HepG2 (cell line): Measurements from ENCODE around the gene TMEM135. TPM values are rescaled to one million over a fixed set of nuclear protein-coding genes. Genes with fewer than 3 reads are reported as not detected.
"Not testable (repeated sequence)": the region's sequence is repeated elsewhere in the genome, so short reads cannot be mapped to it uniquely, and the experiment has no call there.

Experiments
- ATAC-seq: fragments of 200-7000 bp; cut with Tn5 transposase; 3 replicates; pipeline ENCODE4 v1.9.1; 2020; ENCODE audit warnings: mild to moderate bottlenecking, moderate library complexity
- BruUV-seq: library from RNA; stranded (reverse); fragments of 400-500 nt; replicated peaks from 2 replicates; lab custom pipeline; 2021; lab: Mats Ljungman, UMichigan
- CTCF ChIA-PET: fragments of 300-600 bp; formaldehyde crosslinking; extraction: SDS; loops from one replicate; lab custom pipeline; 2021; ENCODE audit warnings: low total read pairs, inconsistent platforms, low intra/inter-chr PET ratio; lab: Yijun Ruan, JAX
- POLR2A ChIA-PET: fragments of 350-600 bp; sonication (Branson Sonifier 250); formaldehyde crosslinking; loops from one replicate; lab custom pipeline; 2020; ENCODE audit warnings: antibody characterized with exemption, inconsistent platforms; lab: Yijun Ruan, JAX
- DNase-seq: peaks from one replicate; pipeline ENCODE4 v3.0.0-alpha.2; 2015; ENCODE audit warnings: low spot score
- FAIRE-seq: peaks from 3 replicates; lab custom pipeline; 2011; peaks lifted over from hg19 to GRCh38; lab: Jason Lieb, UNC
- H2AFZ ChIP-seq: one replicate; pipeline ENCODE4 v1.6.1; 2011; ENCODE audit warnings: low read length, inconsistent platforms
- H3K27ac ChIP-seq: fragments of 300-600 bp; 3 replicates; pipeline ENCODE4 v1.8.0; 2011; ENCODE audit warnings: mixed run types, mild to moderate bottlenecking, mixed read lengths, low read length, inconsistent platforms; ENCODE audit not compliant: insufficient read depth; ENCODE audit errors: extremely low read length
- H3K27me3 ChIP-seq, 2 experiments: fragments of 200-600 bp in 1 of 2; 2 replicates in 1 of 2; 3 replicates in 1 of 2; pipeline versions ENCODE4 v1.6.0 to v1.8.0; 2011; ENCODE audit warnings: low read length in 2 of 2, mild to moderate bottlenecking in 2 of 2, moderate library complexity in 2 of 2, inconsistent platforms in 1 of 2; ENCODE audit not compliant: insufficient read depth in 2 of 2, control insufficient read depth in 1 of 2
- H3K36me3 ChIP-seq, 2 experiments: fragments of 200-600 bp in 1 of 2; replicated peaks in 1 of 2; 2 replicates in 1 of 2; 3 replicates in 1 of 2; pipeline versions ENCODE4 v1.5.1 to v1.8.0; 2011; ENCODE audit warnings: low read length in 2 of 2, inconsistent platforms in 1 of 2; ENCODE audit not compliant: insufficient read depth in 2 of 2, control insufficient read depth in 1 of 2
- H3K4me1 ChIP-seq: 2 replicates; pipeline ENCODE4 v1.5.1; 2012; ENCODE audit warnings: low read length, inconsistent platforms; ENCODE audit not compliant: insufficient read depth
- H3K4me2 ChIP-seq: 2 replicates; pipeline ENCODE4 v1.6.0; 2011; ENCODE audit warnings: low read depth, low read length, inconsistent platforms
- H3K4me3 ChIP-seq, 3 experiments: fragments of 200-600 bp in 1 of 3; sonication (generic), shearing (Covaris generic) in 1 of 3; replicated peaks in 1 of 3; 2 replicates each; pipeline ENCODE4 v1.5.1; 2011 to 2016; ENCODE audit warnings: low read length in 3 of 3, inconsistent platforms in 2 of 3, low read depth in 2 of 3, mild to moderate bottlenecking in 2 of 3, control low read depth in 1 of 3, mixed read lengths in 1 of 3; ENCODE audit not compliant: insufficient read depth in 1 of 3
- H3K79me2 ChIP-seq: one replicate; pipeline ENCODE4 v1.6.1; 2011; ENCODE audit warnings: low read length, inconsistent platforms; ENCODE audit not compliant: insufficient read depth
- H3K9ac ChIP-seq: 2 replicates; pipeline ENCODE4 v1.6.0; 2011; ENCODE audit warnings: mild to moderate bottlenecking, low read depth, low read length, inconsistent platforms; ENCODE audit not compliant: insufficient read depth
- H3K9me3 ChIP-seq: 2 replicates; pipeline ENCODE4 v1.5.1; 2012; ENCODE audit warnings: mild to moderate bottlenecking, low read length
- H4K20me1 ChIP-seq: 2 replicates; pipeline ENCODE4 v1.6.0; 2011; ENCODE audit warnings: inconsistent platforms, mild to moderate bottlenecking, low read length, moderate library complexity; ENCODE audit not compliant: insufficient read depth
- ELF4 ChIP-seq: sonication (generic); formaldehyde crosslinking; IDR thresholded peaks from 2 replicates; pipeline ENCODE4 v1.5.0; 2020; ENCODE audit warnings: missing genetic modification reagents, mild to moderate bottlenecking, moderate library complexity, borderline replicate concordance
- TAF15 ChIP-seq: fragments of 200-400 bp; formaldehyde crosslinking; IDR thresholded peaks from one replicate; pipeline ENCODE4 v1.6.1; 2018; ENCODE audit warnings: mild to moderate bottlenecking, low read depth, low read length; ENCODE audit not compliant: poor library complexity, severe bottlenecking
- THAP11 ChIP-seq: IDR thresholded peaks from 2 replicates; pipeline ENCODE4 v1.6.1; 2016; ENCODE audit warnings: missing biosample characterization, missing genetic modification reagents
- ZFP90 ChIP-seq: sonication (generic); formaldehyde crosslinking; IDR thresholded peaks from 2 replicates; pipeline ENCODE4 v1.8.0; 2022; ENCODE audit warnings: missing genetic modification reagents, mild to moderate bottlenecking, inconsistent platforms, borderline replicate concordance
- ZNF143 ChIP-seq: sonication (generic); formaldehyde crosslinking; IDR thresholded peaks from 2 replicates; pipeline ENCODE4 v1.4.0; 2020; ENCODE audit warnings: missing genetic modification reagents
- ZNF639 ChIP-seq: conservative IDR thresholded peaks from 2 replicates; pipeline ENCODE4 v1.6.1; 2018; ENCODE audit warnings: missing genetic modification reagents
- WGBS: methylation state at CpG from one replicate; pipeline ENCODE4 v1.1.6; 2017; ENCODE audit warnings: low lambda C conversion rate; 5-methylcytosine and 5-hydroxymethylcytosine counted together
- in situ Hi-C: cut with HindIII; loops from 2 replicates; pipeline ENCODE4 v1.10.0; 2017; ENCODE audit warnings: low pct_unique_long_range_greater_than_20kb; ENCODE audit not compliant: extremely low pct_ligation_motif_present
- intact Hi-C: fragments of 100-400 bp; cut with micrococcal nuclease; formaldehyde crosslinking; loops from one replicate; pipeline ENCODE4 v1.10.0; 2022; ENCODE audit not compliant: unreplicated experiment
- polyA plus RNA-seq, 8 experiments: library from polyadenylated mRNA; depleted of rRNA in 3 of 8; stranded (reverse) in 7 of 8; unstranded in 1 of 8; fragments of >200 nt; fragmentation: Illumina TruSeq in 4 of 8; extraction: Trizol in 4 of 8; gene quantifications; 2 replicates each; pipeline versions ENCODE4 v1.2.1 to v1.2.3, GENCODE V29; 2011 to 2016; ENCODE audit warnings: low read depth in 4 of 8, missing spikeins in 1 of 8, mixed read lengths in 1 of 8; ENCODE audit not compliant: insufficient read depth in 1 of 8
- total RNA-seq, 5 experiments: library from RNA; depleted of rRNA; stranded (reverse); fragments of >200 nt; fragmentation: Illumina TruSeq; extraction: Trizol; gene quantifications; 2 replicates each; pipeline ENCODE4 v1.2.3, GENCODE V29; 2016; ENCODE audit warnings: low read depth in 1 of 5
- TF ChIP-seq, protein P1 (sequence below): sonication (generic); formaldehyde crosslinking; IDR thresholded peaks from 2 replicates; pipeline ENCODE4 v1.4.0; 2020; ENCODE audit warnings: mild to moderate bottlenecking, missing genetic modification reagents, borderline replicate concordance
- TF ChIP-seq, protein P2 (sequence below): sonication (generic); formaldehyde crosslinking; IDR thresholded peaks from 2 replicates; pipeline ENCODE4 v1.4.0; 2020; ENCODE audit warnings: mild to moderate bottlenecking, missing genetic modification reagents
- TF ChIP-seq, protein P3 (sequence below): sonication (generic); formaldehyde crosslinking; IDR thresholded peaks from 2 replicates; pipeline ENCODE4 v1.8.1; 2023; ENCODE audit warnings: mild to moderate bottlenecking, inconsistent platforms, moderate library complexity, missing genetic modification reagents, borderline replicate concordance

Gene TMEM135
- total and polyA plus RNA-seq, 2 of the 13 experiments (the other 11 are each of a cell fraction or from before 2014, with no cell fraction given) = 36.6 to 88.9 TPM

GRCh38 chr11:87026415-87026814, 11.3 kb upstream of the TMEM135 start:
- WGBS = 100% methylated on average over 1 of the region's 1 CpG
- H4K20me1 ChIP-seq, BruUV-seq, ATAC-seq, in situ Hi-C loops, H3K9me3 ChIP-seq, H2AFZ ChIP-seq, H3K9ac ChIP-seq, H3K36me3 ChIP-seq, intact Hi-C loops, H3K27ac ChIP-seq, H3K79me2 ChIP-seq, H3K27me3 ChIP-seq, H3K4me2 ChIP-seq, DNase-seq, CTCF ChIA-PET, FAIRE-seq, H3K4me3 ChIP-seq: not testable (repeated sequence)
- POLR2A ChIA-PET = interaction anchor here (1.3 to 1.4 kb wide), 2 partner anchors 11 to 85 kb away, joined by 3 read pairs; partner anchors contain the start of gene TMEM135
- H3K4me1 ChIP-seq = peaks cover 47% of the 10 kb centered on the region
- TF ChIP-seq ZFP90 (CRISPR knock-in tag) = peak; percentile 94

DNA sequence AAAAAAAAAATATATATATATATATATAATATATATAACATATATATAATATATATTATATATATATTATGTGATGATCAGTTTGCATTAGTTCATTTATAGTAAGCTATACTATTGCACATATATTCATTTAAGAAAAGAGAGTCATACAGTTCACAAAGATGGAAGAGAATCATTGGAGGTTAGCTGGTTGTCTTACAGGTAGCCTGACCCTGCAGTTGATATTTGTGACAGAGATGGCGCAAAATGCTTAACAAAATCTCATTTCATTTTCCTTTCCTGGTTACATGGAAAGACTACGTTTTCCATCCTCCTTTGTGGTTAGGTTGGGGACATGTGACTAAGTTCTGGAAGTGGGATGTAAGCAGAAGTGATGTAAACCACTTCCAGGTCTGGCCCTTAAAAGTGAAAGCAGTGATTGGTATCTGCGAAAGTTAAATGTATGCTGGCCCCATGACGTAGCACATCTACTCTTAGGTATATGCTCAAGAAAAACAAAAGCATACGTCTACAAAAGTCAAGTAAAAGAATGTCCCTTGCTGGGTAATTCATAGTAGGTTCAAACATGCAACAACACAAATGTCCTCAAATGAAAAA, 7.2 kb upstream of the TMEM135 start:
- intact Hi-C loops (no loop called here), in situ Hi-C loops (no loop called here)
- no TSS peak for BruUV-seq
- Histone ChIP-seq H3K36me3 (no peaks in the 10 kb centered on the region), H2AFZ (no peak overlapping the region), H3K27ac (no peak overlapping the region), H3K27me3 (no peaks in the 10 kb centered on the region), H3K79me2 (no peaks in the 10 kb centered on the region), H3K9ac (no peak overlapping the region), H3K4me1 (peaks cover 53% of the 10 kb centered on the region), H3K4me3 (no peak overlapping the region), H3K9me3 (no peaks in the 10 kb centered on the region), H3K4me2 (no peak overlapping the region), H4K20me1 (no peaks in the 10 kb centered on the region)
- CTCF ChIA-PET = no interaction called here
- POLR2A ChIA-PET = interaction anchor here (2.3 to 2.4 kb wide), 2 partner anchors 31 to 89 kb away, joined by 7 to 8 read pairs; no protein-coding TSS in a partner anchor
- ATAC-seq (no peak), FAIRE-seq (no peak), DNase-seq (peak; percentile 29)
- 82% methylated on average over 5 of the region's 5 CpGs for WGBS
- TF ChIP-seq ELF4 (CRISPR knock-in tag) (no peak), ZNF143 (CRISPR knock-in tag) (0 out of 2 replicates have a peak, but pooled peaks have one; percentile 42), TAF15 (no peak), THAP11 (CRISPR knock-in tag) (peak; percentile 78), ZNF639 (CRISPR knock-in tag) (no peak)
- TF ChIP-seq, protein P1, sequence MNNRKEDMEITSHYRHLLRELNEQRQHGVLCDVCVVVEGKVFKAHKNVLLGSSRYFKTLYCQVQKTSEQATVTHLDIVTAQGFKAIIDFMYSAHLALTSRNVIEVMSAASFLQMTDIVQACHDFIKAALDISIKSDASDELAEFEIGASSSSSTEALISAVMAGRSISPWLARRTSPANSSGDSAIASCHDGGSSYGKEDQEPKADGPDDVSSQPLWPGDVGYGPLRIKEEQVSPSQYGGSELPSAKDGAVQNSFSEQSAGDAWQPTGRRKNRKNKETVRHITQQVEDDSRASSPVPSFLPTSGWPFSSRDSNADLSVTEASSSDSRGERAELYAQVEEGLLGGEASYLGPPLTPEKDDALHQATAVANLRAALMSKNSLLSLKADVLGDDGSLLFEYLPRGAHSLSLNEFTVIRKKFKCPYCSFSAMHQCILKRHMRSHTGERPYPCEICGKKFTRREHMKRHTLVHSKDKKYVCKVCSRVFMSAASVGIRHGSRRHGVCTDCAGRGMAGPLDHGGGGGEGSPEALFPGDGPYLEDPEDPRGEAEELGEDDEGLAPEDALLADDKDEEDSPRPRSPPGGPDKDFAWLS = no peak
- TF ChIP-seq, protein P2, sequence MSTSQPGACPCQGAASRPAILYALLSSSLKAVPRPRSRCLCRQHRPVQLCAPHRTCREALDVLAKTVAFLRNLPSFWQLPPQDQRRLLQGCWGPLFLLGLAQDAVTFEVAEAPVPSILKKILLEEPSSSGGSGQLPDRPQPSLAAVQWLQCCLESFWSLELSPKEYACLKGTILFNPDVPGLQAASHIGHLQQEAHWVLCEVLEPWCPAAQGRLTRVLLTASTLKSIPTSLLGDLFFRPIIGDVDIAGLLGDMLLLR (CRISPR knock-in tag) = no peak
- TF ChIP-seq, protein P3, sequence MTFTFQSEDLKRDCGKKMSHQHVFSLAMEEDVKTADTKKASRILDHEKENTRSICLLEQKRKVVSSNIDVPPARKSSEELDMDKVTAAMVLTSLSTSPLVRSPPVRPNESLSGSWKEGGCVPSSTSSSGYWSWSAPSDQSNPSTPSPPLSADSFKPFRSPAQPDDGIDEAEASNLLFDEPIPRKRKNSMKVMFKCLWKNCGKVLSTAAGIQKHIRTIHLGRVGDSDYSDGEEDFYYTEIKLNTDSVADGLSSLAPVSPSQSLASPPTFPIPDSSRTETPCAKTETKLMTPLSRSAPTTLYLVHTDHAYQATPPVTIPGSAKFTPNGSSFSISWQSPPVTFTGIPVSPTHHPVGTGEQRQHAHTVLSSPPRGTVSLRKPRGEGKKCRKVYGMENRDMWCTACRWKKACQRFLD = no peak
